Thyroid gland (tissue), 4 donors: Measurements from ENCODE around the gene LRMDA. TPM values are rescaled to one million over a fixed set of nuclear protein-coding genes. Genes with fewer than 3 reads are reported as not detected.
A peak's percentile ranks its signal among the peaks of the same experiment; 100 is the strongest.

ENCODE experiments used
- DNase-seq, 2 donors: peaks; one replicate each; pipeline ENCODE4 v3.0.0-alpha.2; 2019
- H3K27ac ChIP-seq, 3 donors: fragments of 200-600 bp; sonication (generic); 1 replicate in 2 of 3; 2 replicates in 1 of 3; pipeline ENCODE4 v1.5.1; 2016 to 2019; ENCODE audit warnings: mild to moderate bottlenecking in 1 of 3, moderate library complexity in 1 of 3
- H3K27me3 ChIP-seq: fragments of 200-600 bp; sonication (generic); one replicate; pipeline ENCODE4 v1.5.1; 2019
- H3K36me3 ChIP-seq, 2 donors: fragments of 200-600 bp; sonication (generic); one replicate each; pipeline ENCODE4 v1.5.1; 2016 to 2019
- H3K4me1 ChIP-seq, 2 donors: fragments of 200-600 bp; sonication (generic); one replicate each; pipeline ENCODE4 v1.5.1; 2017 to 2019
- H3K4me3 ChIP-seq, 3 donors: fragments of 200-600 bp; sonication (generic); replicated peaks in 1 of 3; 1 replicate in 2 of 3; 2 replicates in 1 of 3; pipeline ENCODE4 v1.5.1; 2016; ENCODE audit warnings: mild to moderate bottlenecking in 1 of 3
- H3K9me3 ChIP-seq: fragments of 200-600 bp; sonication (generic); one replicate; pipeline ENCODE4 v1.5.1; 2017
- POLR2A ChIP-seq, 2 donors: fragments of 450-650 bp; IDR thresholded peaks; one replicate each; pipeline ENCODE4 v1.6.1; 2017; ENCODE audit warnings: antibody characterized with exemption in 2 of 2, mild to moderate bottlenecking in 2 of 2, moderate library complexity in 1 of 2
- WGBS, 2 donors: methylation state at CpG; one replicate each; pipeline ENCODE4 v1.1.5; 2017; 5-methylcytosine and 5-hydroxymethylcytosine counted together
- intact Hi-C: fragments of 100-400 bp; cut with DNase I; formaldehyde crosslinking; loops from one replicate; pipeline ENCODE4 v1.15.1; 2023
- total RNA-seq, 4 donors: library from RNA; depleted of rRNA; stranded (reverse); fragments of >200 nt; gene quantifications; one replicate each; pipeline ENCODE4 v1.2.3, GENCODE V29; 2016
- TF ChIP-seq, protein P1 (sequence below), 6 experiments: fragments of 200-600 bp in 3 of 6; fragments of 450-650 bp in 3 of 6; sonication (generic) in 3 of 6; IDR thresholded peaks; one replicate each; pipeline ENCODE4 v1.5.1; 2016 to 2019; ENCODE audit warnings: antibody characterized with exemption in 6 of 6, mild to moderate bottlenecking in 2 of 6, inconsistent platforms in 1 of 6, moderate library complexity in 1 of 6

The LRMDA gene
- total RNA-seq, 4 donors from 2014 or later: 16.5 to 31.7 (median 23.2) TPM

DNA sequence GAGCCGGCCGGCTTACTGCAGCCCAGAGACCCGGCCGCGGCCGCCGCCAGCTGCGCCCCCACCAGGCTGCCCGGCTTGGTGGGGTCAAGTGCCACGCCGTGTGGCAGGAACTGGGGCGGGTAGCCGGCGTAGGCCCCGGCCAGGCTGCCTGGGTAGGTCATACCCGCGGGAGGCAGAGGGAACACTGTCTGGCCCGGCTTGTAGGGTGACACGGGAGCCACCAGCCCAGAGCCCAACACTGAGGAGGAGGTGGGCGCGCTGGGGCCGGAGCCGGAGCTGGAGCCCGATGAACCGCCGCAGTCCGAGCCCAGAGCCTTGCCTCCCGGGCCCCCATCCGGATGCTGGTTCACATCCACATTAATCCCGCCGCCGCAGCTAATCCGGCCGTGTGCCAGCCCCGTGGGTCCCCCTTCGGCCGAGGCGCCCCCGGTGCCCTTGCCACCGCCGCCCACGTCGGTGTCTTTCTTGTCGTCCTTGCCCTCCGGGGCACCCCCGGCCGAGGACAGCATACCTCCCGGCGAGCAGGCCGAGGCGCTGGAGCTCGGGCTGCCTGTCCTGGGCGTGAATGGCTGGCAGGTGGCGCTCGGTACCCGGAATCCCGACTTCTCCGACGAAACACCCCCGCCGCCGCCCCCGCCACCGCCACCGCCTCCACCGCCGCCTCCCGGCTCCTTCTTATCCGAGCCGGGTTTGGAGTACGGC, 31.8 kb upstream of the LRMDA start:
- peak overlapping the region; percentile 63 to 88 (median 87) for H3K4me3 ChIP-seq
- no peaks in the 10 kb centered on the region for H3K27me3 ChIP-seq
- H3K36me3 ChIP-seq: peaks cover 0 to 14% of the 10 kb centered on the region in 2 donors
- peaks cover 5 to 15% of the 10 kb centered on the region in 2 donors for H3K4me1 ChIP-seq
- 6 to 9% methylated on average over 22 to 46 of the region's 71 CpGs for WGBS, 2 donors
- peak; percentile 85 to 87 for DNase-seq
- TF ChIP-seq POLR2A (IDR thresholded peaks at IDR 0.05): no peak
- TF ChIP-seq, protein P1, sequence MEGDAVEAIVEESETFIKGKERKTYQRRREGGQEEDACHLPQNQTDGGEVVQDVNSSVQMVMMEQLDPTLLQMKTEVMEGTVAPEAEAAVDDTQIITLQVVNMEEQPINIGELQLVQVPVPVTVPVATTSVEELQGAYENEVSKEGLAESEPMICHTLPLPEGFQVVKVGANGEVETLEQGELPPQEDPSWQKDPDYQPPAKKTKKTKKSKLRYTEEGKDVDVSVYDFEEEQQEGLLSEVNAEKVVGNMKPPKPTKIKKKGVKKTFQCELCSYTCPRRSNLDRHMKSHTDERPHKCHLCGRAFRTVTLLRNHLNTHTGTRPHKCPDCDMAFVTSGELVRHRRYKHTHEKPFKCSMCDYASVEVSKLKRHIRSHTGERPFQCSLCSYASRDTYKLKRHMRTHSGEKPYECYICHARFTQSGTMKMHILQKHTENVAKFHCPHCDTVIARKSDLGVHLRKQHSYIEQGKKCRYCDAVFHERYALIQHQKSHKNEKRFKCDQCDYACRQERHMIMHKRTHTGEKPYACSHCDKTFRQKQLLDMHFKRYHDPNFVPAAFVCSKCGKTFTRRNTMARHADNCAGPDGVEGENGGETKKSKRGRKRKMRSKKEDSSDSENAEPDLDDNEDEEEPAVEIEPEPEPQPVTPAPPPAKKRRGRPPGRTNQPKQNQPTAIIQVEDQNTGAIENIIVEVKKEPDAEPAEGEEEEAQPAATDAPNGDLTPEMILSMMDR (IDR thresholded peaks at IDR 0.05): peak in 5 of 6 experiments; percentile 19 to 85 (median 55)
- H3K27ac ChIP-seq: peak overlapping the region; percentile 89 to 98 (median 98)
- intact Hi-C loops: loop anchor here (2.0 to 10.0 kb wide), 3 partner anchors 511 to 1145 kb away; no protein-coding TSS in a partner anchor
- H3K9me3 ChIP-seq: no peaks in the 10 kb centered on the region

DNA sequence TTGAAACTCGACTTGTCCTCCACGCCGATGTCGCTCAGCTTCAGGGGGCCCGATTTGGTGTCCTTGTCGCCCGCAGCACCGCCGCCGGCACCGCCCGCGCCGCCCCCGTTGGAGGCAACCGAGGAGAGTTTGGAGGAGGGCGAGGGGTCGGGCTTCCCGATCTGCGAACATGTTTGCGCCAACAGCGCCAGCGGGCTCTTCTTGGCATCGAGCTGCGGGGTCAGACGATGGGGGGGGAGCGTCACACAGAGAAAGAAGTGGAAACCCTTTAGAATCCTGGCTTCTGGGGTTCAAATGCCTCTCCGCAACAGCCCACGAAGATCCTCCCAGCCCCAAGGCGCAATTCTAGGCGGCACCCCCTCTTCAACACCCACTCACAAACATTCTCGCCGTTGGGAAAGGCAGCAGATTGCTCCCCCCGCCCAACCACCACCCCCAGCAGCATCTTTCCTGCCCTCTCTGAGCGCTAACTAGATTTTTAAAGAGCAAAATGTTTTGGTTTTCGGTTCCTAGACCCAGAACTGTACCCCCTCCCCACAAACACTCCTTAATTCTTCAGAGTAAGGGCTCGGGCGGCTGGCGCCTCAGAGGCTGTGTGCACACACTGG, 31.2 kb upstream of the LRMDA start:
- intact Hi-C loops: loop anchor here (2.0 kb wide), 1 partner anchor 511 kb away; no protein-coding TSS in a partner anchor
- DNase-seq: peak; percentile 42 to 47
- H3K27ac ChIP-seq: peak overlapping the region; percentile 89 to 98 (median 98)
- no peaks in the 10 kb centered on the region for H3K9me3 ChIP-seq
- peaks cover 0 to 14% of the 10 kb centered on the region in 2 donors for H3K36me3 ChIP-seq
- peaks cover 9 to 20% of the 10 kb centered on the region in 2 donors for H3K4me1 ChIP-seq
- WGBS, 2 donors: 0% methylated on average over 16 to 21 of the region's 39 CpGs
- TF ChIP-seq POLR2A (IDR thresholded peaks at IDR 0.05): peak in 1 of 2 donors; percentile 21
- TF ChIP-seq, protein P1 (IDR thresholded peaks at IDR 0.05): peak in 2 of 6 experiments; percentile 5 to 9
- peak overlapping the region; percentile 63 to 88 (median 87) for H3K4me3 ChIP-seq
- H3K27me3 ChIP-seq: no peaks in the 10 kb centered on the region

DNA sequence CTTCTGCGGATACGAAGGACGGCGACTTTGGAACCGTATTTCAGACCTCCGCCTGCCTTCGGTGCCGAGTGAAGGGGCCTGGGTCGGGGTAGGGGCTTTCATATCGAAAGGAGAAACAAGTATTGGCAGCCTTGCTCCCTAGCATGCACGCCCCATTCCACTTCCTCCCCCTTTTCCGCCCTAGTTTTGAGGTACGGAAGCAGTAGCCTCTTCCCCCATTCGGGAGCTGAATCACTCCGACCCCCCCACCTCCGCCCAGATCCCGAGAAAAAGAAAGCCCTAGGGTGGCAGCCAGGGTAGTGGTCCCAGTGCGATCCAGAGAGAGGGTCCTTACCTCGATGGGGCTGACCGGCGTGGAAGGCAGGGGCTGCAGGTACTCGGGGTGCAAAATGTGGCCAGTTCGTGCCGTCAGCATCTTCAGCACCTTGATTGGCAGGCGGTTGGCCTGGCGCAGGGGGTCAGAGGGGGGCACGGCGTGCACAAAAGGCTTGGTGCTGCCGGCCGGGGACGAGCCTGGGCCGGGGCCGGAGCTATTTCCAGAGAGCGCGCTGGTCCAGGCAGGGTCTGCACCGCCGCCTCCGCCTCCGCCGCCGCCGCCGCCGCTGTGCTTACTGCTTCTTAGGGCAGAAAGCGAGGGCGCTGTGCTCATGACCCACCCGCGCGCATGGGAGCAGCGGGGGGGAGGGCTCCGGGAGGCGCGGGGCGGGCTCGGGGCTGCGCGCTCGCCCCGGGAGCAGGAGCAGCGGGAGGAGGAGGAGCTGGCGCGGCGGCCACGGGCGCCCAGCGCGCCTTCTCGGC, 30.5 kb upstream of the LRMDA start:
- no peaks in the 10 kb centered on the region for H3K9me3 ChIP-seq
- peaks cover 10 to 20% of the 10 kb centered on the region in 2 donors for H3K4me1 ChIP-seq
- peak; percentile 67 to 76 for DNase-seq
- intact Hi-C loops: loop anchor here (2.0 kb wide), 1 partner anchor 510 kb away; no protein-coding TSS in a partner anchor
- no peaks in the 10 kb centered on the region for H3K27me3 ChIP-seq
- H3K4me3 ChIP-seq: peak overlapping the region; percentile 63 to 88 (median 87)
- H3K36me3 ChIP-seq: peaks cover 0 to 14% of the 10 kb centered on the region in 2 donors
- H3K27ac ChIP-seq: peak overlapping the region; percentile 89 to 98 (median 98)
- TF ChIP-seq, protein P1 (IDR thresholded peaks at IDR 0.05): no peak
- no peak for TF ChIP-seq POLR2A (IDR thresholded peaks at IDR 0.05)
- 0 to 2% methylated on average over 25 to 30 of the region's 68 CpGs for WGBS, 2 donors

DNA sequence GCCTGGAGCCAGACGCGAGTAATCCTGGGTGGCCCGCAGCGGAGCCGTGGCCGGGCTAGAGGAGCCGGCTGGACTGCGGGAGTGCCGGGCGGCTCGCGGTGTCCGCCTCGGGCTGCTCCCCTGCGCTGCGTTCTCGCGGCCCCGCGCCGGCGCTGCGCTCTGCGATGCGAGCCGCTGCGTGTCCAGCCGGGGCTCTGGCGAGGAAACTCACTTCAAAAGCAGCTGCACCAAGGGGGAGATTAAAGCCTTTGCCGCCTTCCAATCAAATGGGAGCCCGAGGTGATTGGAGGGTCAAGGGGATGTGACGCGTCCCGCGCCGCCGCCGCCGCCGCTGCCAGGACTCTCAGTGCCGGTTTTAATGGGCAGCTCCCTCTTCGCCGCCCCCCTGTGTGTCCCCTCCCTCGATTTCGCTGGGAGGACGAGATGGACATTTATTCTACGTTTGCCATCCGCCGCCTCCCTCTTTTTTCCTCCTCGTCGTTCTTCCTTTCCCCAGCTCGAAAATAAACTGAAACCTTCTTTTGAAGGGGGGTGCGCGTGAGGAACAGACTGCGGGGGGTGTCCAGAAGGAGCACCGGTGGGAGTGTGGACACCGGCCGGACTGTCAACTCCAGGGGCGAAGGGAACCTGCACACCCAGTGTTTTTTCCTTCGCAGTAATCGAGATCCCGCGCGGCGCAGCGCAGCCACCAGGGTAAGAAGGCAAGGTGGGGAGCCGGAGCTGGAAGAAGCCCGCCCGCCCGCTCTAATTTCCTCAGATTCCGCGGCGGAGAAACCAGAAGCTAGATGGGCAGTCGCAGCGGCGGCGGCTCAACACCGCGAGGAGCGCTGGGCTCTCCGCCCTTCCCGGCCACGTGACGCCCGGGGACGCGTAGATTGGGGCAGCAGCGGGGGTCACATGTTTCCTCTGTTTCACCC, 29.6 kb upstream of the LRMDA start, which contains the start of gene ZNF503:
ZNF503 (minus strand) TSS at position 196 of the 917 bp plus-strand sequence. CDS start 345 bp downstream, outside the sequence.
- Histone ChIP-seq H3K9me3 (no peaks in the 10 kb centered on the region), H3K27ac (peak within 1 kb of the TSS; percentile 89 to 98 (median 98)), H3K27me3 (no peaks in the 10 kb centered on the region), H3K4me3 (peak within 1 kb of the TSS; percentile 63 to 88 (median 87)), H3K4me1 (peaks cover 10 to 19% of the 10 kb centered on the region in 2 donors), H3K36me3 (peaks cover 0 to 14% of the 10 kb centered on the region in 2 donors)
- intact Hi-C loops: loop anchor here (2.0 kb wide), 1 partner anchor 509 kb away; no protein-coding TSS in a partner anchor
- peak; percentile 81 to 97 for TF ChIP-seq POLR2A (IDR thresholded peaks at IDR 0.05)
- TF ChIP-seq, protein P1 (IDR thresholded peaks at IDR 0.05): peak in 4 of 6 experiments; percentile 36 to 56 (median 48)
- WGBS, 2 donors: 0% methylated on average over 60 to 69 of the region's 88 CpGs
- DNase-seq: peak; percentile 99
